T-helper 9 cell (primary cell): ENCODE data around the gene PTPRF.

Source experiments
- DNase-seq: peaks from one replicate; pipeline ENCODE4 v3.0.0-alpha.2; 2020

The PTPRF gene

GRCh38 chr1:43673261-43673660, 142.6 kb downstream of the PTPRF start:
- no peak for DNase-seq
